Activated CD4-positive, alpha-beta T cell treated with anti-CD3 and anti-CD28 coated beads for 36 hours (primary cell): ENCODE results near the gene GALC. TPM values are rescaled to one million over a fixed set of nuclear protein-coding genes. Genes with fewer than 3 reads are reported as not detected.

Source experiments
- ATAC-seq: fragments of 200-7000 bp; cut with Tn5 transposase; one replicate; pipeline ENCODE4 v1.10.0; 2021; ENCODE audit warnings: mild to moderate bottlenecking, moderate library complexity
- CTCF ChIA-PET: fragments of 350-600 bp; sonication (Branson Sonifier 250); formaldehyde crosslinking; loops from one replicate; lab custom pipeline; 2021; ENCODE audit warnings: antibody characterized with exemption; lab: Charles Lee
- POLR2A ChIA-PET: fragments of 350-600 bp; sonication (Branson Sonifier 250); formaldehyde crosslinking; loops from one replicate; lab custom pipeline; 2021; ENCODE audit warnings: antibody characterized with exemption, inconsistent platforms; lab: Charles Lee
- DNase-seq: peaks from one replicate; pipeline ENCODE4 v3.0.0-alpha.2; 2020
- H3K27ac Mint-ChIP-seq: one replicate; pipeline ENCODE4 v1.8.0; 2021; ENCODE audit warnings: mixed read lengths
- H3K27me3 Mint-ChIP-seq: one replicate; pipeline ENCODE4 v1.8.0; 2021; ENCODE audit warnings: mixed read lengths
- H3K36me3 Mint-ChIP-seq: one replicate; pipeline ENCODE4 v1.8.0; 2021; ENCODE audit warnings: low read depth, mixed read lengths
- H3K4me1 Mint-ChIP-seq: one replicate; pipeline ENCODE4 v1.8.0; 2021; ENCODE audit warnings: mixed read lengths
- H3K4me3 Mint-ChIP-seq: one replicate; pipeline ENCODE4 v1.8.0; 2021; ENCODE audit warnings: mild to moderate bottlenecking, moderate library complexity, mixed read lengths
- H3K9me3 Mint-ChIP-seq: one replicate; pipeline ENCODE4 v1.8.0; 2021; ENCODE audit warnings: low read depth, mixed read lengths
- intact Hi-C, 2 experiments: fragments of 100-400 bp; cut with DNase I in 1 of 2; cut with micrococcal nuclease in 1 of 2; formaldehyde crosslinking; loops; one replicate each; pipeline versions ENCODE4 v1.14.2 to v1.15.1; 2022 to 2024; cut with DNase I, micrococcal nuclease
- total RNA-seq, 2 experiments: library from RNA; stranded (reverse); gene quantifications; one replicate each; pipeline ENCODE4 v1.2.3, GENCODE V29; 2021

Gene GALC
- total RNA-seq, 2 experiments from 2014 or later, result 10.3 to 10.8 TPM

DNA sequence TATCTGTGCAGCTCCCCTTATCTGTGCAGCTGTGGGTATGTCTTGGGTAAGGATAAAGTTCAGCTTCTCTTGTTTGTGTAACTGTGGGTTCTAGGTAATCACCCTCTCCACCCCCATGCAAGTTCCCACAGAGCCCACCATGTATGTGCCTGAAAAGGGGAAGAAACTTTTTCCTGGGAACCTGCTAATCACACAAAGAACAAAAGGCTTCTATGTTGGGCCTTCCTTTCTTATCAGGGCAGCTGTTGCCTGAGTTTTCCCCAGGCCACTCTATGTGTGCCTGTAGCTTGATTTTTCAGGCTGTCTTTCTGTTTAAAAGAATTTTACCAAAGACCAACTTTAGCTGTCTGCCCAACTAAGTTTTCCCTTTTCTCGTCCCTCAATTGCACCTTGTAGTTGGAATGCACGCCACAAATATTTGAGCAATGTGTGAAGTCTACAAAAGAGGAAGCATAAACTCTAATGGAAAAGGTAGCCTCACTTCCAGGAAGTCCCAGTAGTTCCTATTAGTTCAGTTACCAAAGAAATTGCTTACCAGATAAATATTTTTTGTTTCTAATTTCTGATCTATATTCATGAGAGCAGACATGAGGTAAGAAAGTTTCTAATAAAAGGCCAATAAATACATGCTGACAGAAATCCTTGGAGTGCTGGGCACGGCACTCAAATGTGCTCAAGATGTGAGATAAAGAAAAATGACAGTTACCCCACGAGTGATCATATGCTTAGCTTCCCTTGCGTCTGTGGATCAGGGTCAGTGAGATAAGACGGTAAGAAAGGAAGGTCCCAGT is 2.7 kb upstream of the GALC start:
- CTCF ChIA-PET, result interaction anchor here (1.0 to 4.1 kb wide), 7 partner anchors 8 to 50 kb away, joined by 3 to 26 read pairs (median 4); partner anchors contain the start of gene GPR65
- Mint-ChIP-seq H3K4me1 (peaks cover 60% of the 10 kb centered on the region), H3K4me3 (no peak overlapping the region), H3K36me3 (peaks cover 4% of the 10 kb centered on the region), H3K9me3 (peaks cover 3% of the 10 kb centered on the region), H3K27ac (peak overlapping the region; percentile 95), H3K27me3 (no peaks in the 10 kb centered on the region)
- ATAC-seq (no peak), DNase-seq (no peak)
- intact Hi-C loops, result loop anchor here in 1 of 2 experiments (10.0 kb wide), 1 partner anchor 389 kb away; the partner anchor contains the start of gene SPATA7
- POLR2A ChIA-PET, result interaction anchor here (0.6 to 1.8 kb wide), 3 partner anchors 10 to 173 kb away, joined by 3 to 14 read pairs (median 5); partner anchors contain the start of gene GPR65

DNA sequence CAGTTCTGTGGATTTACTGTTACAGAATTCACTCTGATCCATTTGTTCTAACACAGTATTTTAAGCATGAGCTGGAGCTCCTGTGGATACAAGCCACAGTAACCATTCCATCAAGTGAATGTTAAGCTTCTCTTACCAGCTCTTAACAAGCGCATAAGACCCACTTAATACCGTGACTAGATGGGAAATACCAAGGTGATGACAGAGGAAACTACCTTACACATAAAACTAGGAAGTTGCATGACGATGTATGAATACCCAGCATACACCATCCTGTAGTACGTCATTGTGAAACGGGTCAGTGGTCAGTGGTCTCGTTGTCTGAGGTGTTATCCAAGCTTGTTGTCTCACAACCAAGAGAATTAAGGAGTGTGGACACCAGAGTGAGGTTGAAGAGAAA is 2.0 kb upstream of the GALC start:
- ATAC-seq, result peak; percentile 30
- Mint-ChIP-seq H3K4me3 (peak overlapping the region; percentile 81), H3K36me3 (peaks cover 4% of the 10 kb centered on the region), H3K4me1 (peaks cover 63% of the 10 kb centered on the region), H3K27ac (peak overlapping the region; percentile 95), H3K27me3 (no peaks in the 10 kb centered on the region), H3K9me3 (peaks cover 3% of the 10 kb centered on the region)
- POLR2A ChIA-PET, result interaction anchor here (0.6 to 1.8 kb wide), 3 partner anchors 11 to 174 kb away, joined by 3 to 14 read pairs (median 5); partner anchors contain the start of gene GPR65
- DNase-seq, result peak; percentile 62
- intact Hi-C loops, result loop anchor here in 1 of 2 experiments (5.0 to 10.0 kb wide), 3 partner anchors 390 to 797 kb away; partner anchors contain the start of genes EML5, SPATA7 and ZC3H14
- CTCF ChIA-PET, result interaction anchor here (0.5 to 4.1 kb wide), 8 partner anchors 9 to 49 kb away, joined by 3 to 26 read pairs (median 4); partner anchors contain the start of gene GPR65

DNA sequence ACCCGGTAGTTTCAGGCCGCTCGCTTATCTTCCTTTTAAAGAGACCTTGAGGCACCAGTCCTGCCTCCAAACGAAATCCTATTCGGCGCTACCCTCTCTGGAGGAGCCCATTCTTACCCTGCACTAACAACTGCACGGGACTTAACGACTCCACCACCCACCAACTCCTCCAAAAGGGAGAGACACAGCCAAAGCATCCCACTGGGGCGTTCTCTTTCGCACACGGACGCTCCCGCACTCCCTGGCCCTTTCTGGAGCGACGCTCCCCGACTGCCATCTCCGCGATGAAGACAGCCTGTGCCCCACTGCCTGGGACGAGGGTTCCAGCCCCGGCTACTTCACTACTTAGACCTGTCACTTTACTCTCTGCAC is 650 bp downstream of the GALC start:
- ATAC-seq (peak; percentile 21), DNase-seq (no peak)
- Mint-ChIP-seq H3K27ac (peak overlapping the region; percentile 94), H3K4me3 (peak overlapping the region; percentile 81), H3K36me3 (peaks cover 4% of the 10 kb centered on the region), H3K27me3 (no peaks in the 10 kb centered on the region), H3K9me3 (peaks cover 3% of the 10 kb centered on the region), H3K4me1 (peaks cover 56% of the 10 kb centered on the region)
- ChIA-PET POLR2A (no interaction called here), CTCF (interaction anchor here (0.6 to 4.1 kb wide), 6 partner anchors 10 to 559 kb away, joined by 3 to 26 read pairs (median 3); no protein-coding TSS in a partner anchor)
- intact Hi-C loops, result loop anchor here in 1 of 2 experiments (2.0 to 10.0 kb wide), 4 partner anchors 36 to 800 kb away; partner anchors contain the start of genes EML5, SPATA7 and ZC3H14

DNA sequence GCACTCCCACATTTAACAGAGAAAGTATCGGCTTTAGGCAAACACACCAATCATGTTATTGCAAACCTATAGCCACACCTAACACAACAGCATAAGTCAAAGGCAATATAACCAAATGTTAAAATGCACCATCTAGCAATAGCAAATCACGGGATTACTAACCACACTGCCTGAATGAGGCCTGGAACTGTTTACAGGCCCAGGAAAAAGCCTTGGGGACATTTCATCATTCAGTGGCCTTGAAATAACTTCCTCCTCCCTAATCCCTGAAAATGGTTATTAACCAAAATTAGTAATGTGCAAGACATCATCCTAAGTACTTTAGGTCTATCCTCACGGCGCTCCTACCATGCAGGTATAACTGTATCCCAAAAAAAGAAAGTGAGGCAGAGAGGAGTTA is 2.3 kb downstream of the GALC start:
- Mint-ChIP-seq H3K4me3 (no peak overlapping the region), H3K9me3 (peaks cover 3% of the 10 kb centered on the region), H3K27ac (no peak overlapping the region), H3K36me3 (peaks cover 9% of the 10 kb centered on the region), H3K27me3 (no peaks in the 10 kb centered on the region), H3K4me1 (peaks cover 51% of the 10 kb centered on the region)
- intact Hi-C loops, result loop anchor here in 1 of 2 experiments (5.0 to 10.0 kb wide), 3 partner anchors 394 to 802 kb away; partner anchors contain the start of genes EML5, SPATA7 and ZC3H14
- CTCF ChIA-PET, result no interaction called here
- no peak for DNase-seq
- ATAC-seq, result no peak
- POLR2A ChIA-PET, result no interaction called here

DNA sequence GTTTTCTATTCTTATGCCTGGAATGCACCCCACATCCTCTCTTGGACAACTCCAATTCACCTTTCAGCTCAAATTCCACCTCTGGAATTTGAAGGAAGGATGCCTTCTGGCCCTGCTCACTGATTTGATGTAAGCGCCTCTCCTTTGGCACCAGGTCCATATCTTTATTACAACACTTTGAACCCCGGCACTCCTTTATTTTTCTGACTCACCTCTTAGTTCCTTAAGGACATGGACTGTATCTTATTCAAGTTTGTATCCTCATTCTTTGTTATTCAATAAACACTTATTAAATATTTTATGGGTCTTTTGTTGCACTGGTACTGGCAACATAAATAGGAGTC is 3.1 kb downstream of the GALC start:
- ChIA-PET CTCF (no interaction called here), POLR2A (no interaction called here)
- Mint-ChIP-seq H3K27ac (no peak overlapping the region), H3K36me3 (peaks cover 7% of the 10 kb centered on the region), H3K27me3 (no peaks in the 10 kb centered on the region), H3K4me1 (peaks cover 43% of the 10 kb centered on the region), H3K9me3 (peaks cover 3% of the 10 kb centered on the region), H3K4me3 (no peak overlapping the region)
- intact Hi-C loops, result loop anchor here in 1 of 2 experiments (5.0 to 10.0 kb wide), 3 partner anchors 395 to 802 kb away; partner anchors contain the start of genes EML5, SPATA7 and ZC3H14
- ATAC-seq, result no peak
- DNase-seq, result no peak

DNA sequence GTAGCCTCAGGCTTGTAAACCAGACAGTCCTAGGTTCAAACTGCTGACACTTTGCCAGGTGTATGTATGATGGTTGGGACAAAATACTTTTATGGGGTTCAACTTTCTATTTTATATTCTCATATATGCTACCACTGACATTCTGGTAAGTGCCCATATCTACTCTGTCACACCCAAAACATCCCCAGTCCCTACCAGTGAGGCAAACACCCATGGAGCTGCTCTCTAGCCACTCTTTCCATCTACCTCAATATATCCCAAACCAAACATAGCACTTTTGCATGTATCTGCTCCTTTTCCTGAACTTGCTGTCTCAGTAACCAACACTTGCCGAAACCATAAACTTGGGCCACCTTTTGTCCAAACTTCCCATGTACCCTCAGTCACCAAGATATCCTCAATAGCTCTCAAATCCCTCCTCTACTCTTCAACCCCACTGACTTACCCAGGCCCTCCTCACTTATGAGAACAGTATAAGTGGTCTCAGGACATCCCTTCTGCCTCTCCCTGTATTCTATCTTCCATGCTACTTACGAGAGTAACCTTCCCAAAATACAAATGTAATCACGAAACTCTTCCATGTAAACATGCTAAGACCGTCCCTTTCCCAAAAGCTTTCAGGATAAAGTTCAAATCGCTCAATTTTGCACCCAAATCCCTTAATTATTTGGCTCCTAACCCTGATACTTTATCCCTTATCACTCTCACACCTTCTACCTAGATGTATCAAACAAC is 3.6 kb downstream of the GALC start:
- POLR2A ChIA-PET, result no interaction called here
- Mint-ChIP-seq H3K27ac (no peak overlapping the region), H3K36me3 (peaks cover 8% of the 10 kb centered on the region), H3K27me3 (no peaks in the 10 kb centered on the region), H3K4me1 (peaks cover 38% of the 10 kb centered on the region), H3K4me3 (no peak overlapping the region), H3K9me3 (no peaks in the 10 kb centered on the region)
- DNase-seq, result no peak
- intact Hi-C loops, result no loop called here
- CTCF ChIA-PET, result interaction anchor here (1.2 kb wide), 1 partner anchor 25 kb away, joined by 3 read pairs; no protein-coding TSS in a partner anchor
- no peak for ATAC-seq

DNA sequence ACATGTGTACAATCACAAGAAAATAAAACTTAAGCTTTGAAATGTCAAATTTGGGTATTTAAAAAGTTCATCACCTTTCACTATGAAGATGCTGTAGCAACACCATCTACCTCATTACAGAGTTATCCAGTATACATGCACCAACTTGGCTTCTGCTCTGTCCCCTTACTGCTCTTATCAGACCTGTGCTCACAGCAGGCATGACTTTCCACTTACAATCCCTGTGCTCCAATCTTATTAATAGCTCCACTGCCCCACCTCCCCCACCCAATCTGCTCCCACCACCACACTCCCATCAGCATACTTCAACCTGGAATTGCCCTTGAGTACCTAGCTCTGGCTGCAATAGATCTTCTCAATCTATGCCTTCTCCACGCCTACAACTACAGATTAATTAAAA is 13.3 kb downstream of the GALC start:
- Mint-ChIP-seq H3K9me3 (peaks cover 2% of the 10 kb centered on the region), H3K27me3 (no peaks in the 10 kb centered on the region), H3K27ac (no peak overlapping the region), H3K4me1 (no peaks in the 10 kb centered on the region), H3K4me3 (no peak overlapping the region), H3K36me3 (peaks cover 24% of the 10 kb centered on the region)
- ChIA-PET POLR2A (no interaction called here), CTCF (no interaction called here)
- intact Hi-C loops, result no loop called here
- DNase-seq (no peak), ATAC-seq (no peak)

DNA sequence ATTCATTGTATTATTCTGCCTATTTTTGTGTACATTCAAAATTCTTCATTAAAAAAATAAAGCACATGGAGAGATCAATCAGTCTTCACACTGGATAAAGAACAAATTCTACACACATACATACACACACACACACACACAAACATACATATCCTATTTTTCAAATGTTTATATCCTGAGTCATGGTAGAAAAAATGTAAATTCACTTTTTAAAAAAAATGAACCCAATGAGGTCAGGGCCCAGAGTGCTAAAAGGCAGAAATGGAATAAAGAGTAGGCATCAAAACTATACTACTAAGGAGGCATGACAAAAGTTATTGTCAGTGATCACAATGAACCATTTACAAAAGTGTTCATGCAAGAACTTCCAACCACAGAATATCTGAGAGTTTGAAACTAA is 17.3 kb downstream of the GALC start:
- intact Hi-C loops, result no loop called here
- DNase-seq (no peak), ATAC-seq (no peak)
- ChIA-PET CTCF (interaction anchor here (0.6 kb wide), 1 partner anchor 157 kb away, joined by 3 read pairs; no protein-coding TSS in a partner anchor), POLR2A (no interaction called here)
- no peak overlapping the region for H3K27ac Mint-ChIP-seq
- H3K4me1 Mint-ChIP-seq, result no peaks in the 10 kb centered on the region
- H3K27me3 Mint-ChIP-seq, result no peaks in the 10 kb centered on the region
- H3K9me3 Mint-ChIP-seq, result peaks cover 2% of the 10 kb centered on the region
- H3K36me3 Mint-ChIP-seq, result peaks cover 22% of the 10 kb centered on the region
- H3K4me3 Mint-ChIP-seq, result no peak overlapping the region

DNA sequence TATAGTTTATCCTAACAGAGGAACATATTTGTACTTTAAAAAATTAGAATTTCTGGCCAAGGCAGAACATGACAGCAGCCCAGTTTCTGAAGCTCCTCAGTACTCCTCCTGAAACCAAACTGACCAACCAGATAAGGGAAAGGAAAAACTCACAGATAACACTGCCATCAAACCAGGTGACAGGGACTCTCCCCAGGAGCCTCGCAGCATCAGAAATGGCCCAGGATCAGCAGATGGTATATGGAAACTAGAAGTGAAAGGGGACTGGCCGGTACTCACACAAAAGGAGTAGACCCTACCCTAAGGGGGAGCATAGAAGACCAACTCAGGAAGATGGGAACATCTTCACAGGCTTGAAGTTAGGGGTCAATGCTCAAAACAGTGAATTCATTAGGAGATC is 22.0 kb downstream of the GALC start:
- intact Hi-C loops, result no loop called here
- ATAC-seq (no peak), DNase-seq (no peak)
- Mint-ChIP-seq H3K27me3 (no peaks in the 10 kb centered on the region), H3K36me3 (peaks cover 14% of the 10 kb centered on the region), H3K4me3 (no peak overlapping the region), H3K27ac (no peak overlapping the region), H3K9me3 (no peaks in the 10 kb centered on the region), H3K4me1 (no peaks in the 10 kb centered on the region)
- CTCF ChIA-PET, result no interaction called here
- POLR2A ChIA-PET, result no interaction called here

DNA sequence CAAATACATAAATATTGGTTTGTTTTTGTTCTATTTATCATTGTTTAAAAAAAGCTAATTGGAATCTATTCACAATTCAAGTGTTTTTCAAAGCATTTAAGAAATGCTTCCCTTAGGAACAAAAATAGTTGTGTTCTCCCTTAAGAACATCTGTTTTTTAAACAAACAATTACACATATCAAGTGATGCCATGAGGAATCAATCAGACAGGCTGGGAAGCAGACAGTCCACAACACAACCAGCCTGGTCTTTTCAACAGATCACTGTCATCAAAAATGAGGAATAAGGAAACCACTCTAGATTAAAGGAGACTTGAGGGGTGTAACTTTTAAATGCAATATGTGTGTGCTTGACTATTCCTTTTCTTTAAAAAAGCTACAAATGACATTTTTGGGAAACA is 25.5 kb downstream of the GALC start:
- ATAC-seq, result no peak
- CTCF ChIA-PET, result interaction anchor here (1.0 kb wide), 1 partner anchor 22 kb away, joined by 3 read pairs; no protein-coding TSS in a partner anchor

DNA sequence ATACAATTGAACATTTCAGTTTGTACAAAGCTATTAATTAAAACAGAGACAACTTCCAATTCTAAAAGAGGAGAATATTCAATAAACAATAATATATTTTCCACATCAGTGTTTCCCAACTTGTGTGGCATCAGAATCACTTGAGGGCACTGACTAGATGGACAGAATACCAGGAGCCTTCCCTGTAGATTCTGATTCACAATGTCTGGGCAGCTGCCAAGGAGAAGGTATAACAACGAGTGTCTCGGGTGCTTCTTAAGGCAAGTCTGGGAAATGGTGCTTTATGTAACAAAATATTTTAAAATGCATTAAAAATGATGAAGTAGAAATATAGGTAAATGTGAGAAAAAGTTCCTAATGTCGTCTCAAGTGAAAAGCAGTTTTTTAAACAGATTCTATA is 26.2 kb downstream of the GALC start:
- Mint-ChIP-seq H3K27me3 (no peaks in the 10 kb centered on the region), H3K4me3 (no peak overlapping the region), H3K27ac (no peak overlapping the region), H3K36me3 (peaks cover 20% of the 10 kb centered on the region), H3K9me3 (no peaks in the 10 kb centered on the region), H3K4me1 (no peaks in the 10 kb centered on the region)
- ChIA-PET CTCF (no interaction called here), POLR2A (no interaction called here)
- DNase-seq (no peak), ATAC-seq (no peak)
- intact Hi-C loops, result no loop called here

More for the DNA sequence above, 25.5 kb downstream of the GALC start:
- Mint-ChIP-seq H3K27me3 (no peaks in the 10 kb centered on the region), H3K4me3 (no peak overlapping the region), H3K36me3 (peaks cover 16% of the 10 kb centered on the region), H3K9me3 (no peaks in the 10 kb centered on the region), H3K27ac (no peak overlapping the region), H3K4me1 (no peaks in the 10 kb centered on the region)
- intact Hi-C loops, result no loop called here
- no peak for DNase-seq
- POLR2A ChIA-PET, result no interaction called here
